Right lobe of liver (tissue), 6 donors: ENCODE measurements around the gene PAX6. TPM values are rescaled to one million over a fixed set of nuclear protein-coding genes. Genes with fewer than 3 reads are reported as not detected.

Experiments used
- ATAC-seq, 4 donors: fragments of 200-7000 bp; cut with Tn5 transposase; one replicate each; pipeline ENCODE4 v1.9.1; 2020; ENCODE audit warnings: mild to moderate bottlenecking in 4 of 4, moderate library complexity in 4 of 4
- DNase-seq, 3 donors: peaks; one replicate each; pipeline ENCODE4 v3.0.0-alpha.2; 2020
- H3K27ac ChIP-seq, 3 donors: fragments of 200-600 bp; one replicate each; pipeline ENCODE4 v1.8.0; 2022
- H3K27me3 ChIP-seq, 2 donors: fragments of 200-600 bp; one replicate each; pipeline ENCODE4 v1.8.0; 2022
- H3K36me3 ChIP-seq, 4 donors: fragments of 200-600 bp; sonication (generic) in 1 of 4; one replicate each; pipeline versions ENCODE4 v1.5.1 to v1.8.0; 2017 to 2022; ENCODE audit warnings: control low read depth in 1 of 4
- H3K4me1 ChIP-seq, 4 donors: fragments of 200-600 bp; sonication (generic) in 1 of 4; one replicate each; pipeline versions ENCODE4 v1.5.1 to v1.8.0; 2017 to 2022; ENCODE audit warnings: control low read depth in 1 of 4
- H3K4me3 ChIP-seq, 3 donors: fragments of 200-600 bp; one replicate each; pipeline ENCODE4 v1.8.0; 2022
- H3K9me3 ChIP-seq, 4 donors: fragments of 200-600 bp; sonication (generic) in 1 of 4; one replicate each; pipeline versions ENCODE4 v1.5.1 to v1.8.0; 2017 to 2022; ENCODE audit warnings: control low read depth in 1 of 4
- POLR2A ChIP-seq: fragments of 450-650 bp; IDR thresholded peaks from one replicate; pipeline ENCODE4 v1.6.1; 2017; ENCODE audit warnings: antibody characterized with exemption, mild to moderate bottlenecking
- WGBS: methylation state at CpG from one replicate; pipeline ENCODE4 v1.1.6; 2018; ENCODE audit warnings: low coverage, low lambda C conversion rate; ENCODE audit not compliant: insufficient coverage; ENCODE audit errors: missing lambda C conversion rate; 5-methylcytosine and 5-hydroxymethylcytosine counted together
- intact Hi-C, 2 donors: fragments of 100-400 bp; cut with DNase I; formaldehyde crosslinking; loops; one replicate each; pipeline versions ENCODE4 v1.11.2 to v1.14.1; 2022
- total RNA-seq, 6 experiments: library from RNA; depleted of rRNA in 2 of 6; stranded (reverse); fragments of >200 nt in 2 of 6; fragmentation: NEBNext Ultra II Directional in 3 of 6; extraction: Animal tissue kit (Norgen Biotek cat#: 25700) in 3 of 6; gene quantifications; one replicate each; pipeline versions ENCODE4 v1.1.0 to v1.2.4, GENCODE V29; 2016 to 2023
- TF ChIP-seq, protein P1 (sequence below), 4 donors: fragments of 200-600 bp in 3 of 4; fragments of 450-650 bp in 1 of 4; IDR thresholded peaks; one replicate each; pipeline versions ENCODE4 v1.5.1 to v1.8.0; 2016 to 2022; ENCODE audit warnings: antibody characterized with exemption in 4 of 4, mild to moderate bottlenecking in 2 of 4
- donor health status: DM: no; HTN: yes; CAD: no.
- donor health status: DM: no; HTN: no; CAD: no.
- donor health status: DM: no; HTN: no; CAD: no.
- donor health status: DM: no; HTN: yes; CAD: no.
- donor health status: DM: no; HTN: yes; CAD: no.

PAX6 gene
- total RNA-seq, 6 experiments from 2014 or later, result not detected

- DNase-seq, result no peak
These were observed 11.4 kb downstream of the PAX6 start for GRCh38 chr11:31799435-31800397.

GRCh38 chr11:31798554-31799434 is 12.3 kb downstream of the PAX6 start:
- 0% methylated on average over 6 of the region's 60 CpGs for WGBS
- DNase-seq (no peak), ATAC-seq (peak in 2 of 4 donors; percentile 11 to 35)
- intact Hi-C loops, result no loop called here
- H3K4me1 ChIP-seq, result peaks cover 0 to 10% (median 0%) of the 10 kb centered on the region in 4 donors
- TF ChIP-seq POLR2A, result no peak
- TF ChIP-seq, protein P1, sequence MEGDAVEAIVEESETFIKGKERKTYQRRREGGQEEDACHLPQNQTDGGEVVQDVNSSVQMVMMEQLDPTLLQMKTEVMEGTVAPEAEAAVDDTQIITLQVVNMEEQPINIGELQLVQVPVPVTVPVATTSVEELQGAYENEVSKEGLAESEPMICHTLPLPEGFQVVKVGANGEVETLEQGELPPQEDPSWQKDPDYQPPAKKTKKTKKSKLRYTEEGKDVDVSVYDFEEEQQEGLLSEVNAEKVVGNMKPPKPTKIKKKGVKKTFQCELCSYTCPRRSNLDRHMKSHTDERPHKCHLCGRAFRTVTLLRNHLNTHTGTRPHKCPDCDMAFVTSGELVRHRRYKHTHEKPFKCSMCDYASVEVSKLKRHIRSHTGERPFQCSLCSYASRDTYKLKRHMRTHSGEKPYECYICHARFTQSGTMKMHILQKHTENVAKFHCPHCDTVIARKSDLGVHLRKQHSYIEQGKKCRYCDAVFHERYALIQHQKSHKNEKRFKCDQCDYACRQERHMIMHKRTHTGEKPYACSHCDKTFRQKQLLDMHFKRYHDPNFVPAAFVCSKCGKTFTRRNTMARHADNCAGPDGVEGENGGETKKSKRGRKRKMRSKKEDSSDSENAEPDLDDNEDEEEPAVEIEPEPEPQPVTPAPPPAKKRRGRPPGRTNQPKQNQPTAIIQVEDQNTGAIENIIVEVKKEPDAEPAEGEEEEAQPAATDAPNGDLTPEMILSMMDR (IDR thresholded peaks at IDR 0.05), result no peak
- H3K36me3 ChIP-seq, result no peaks in the 10 kb centered on the region
- peaks cover 13 to 48% of the 10 kb centered on the region in 2 donors for H3K27me3 ChIP-seq
- no peaks in the 10 kb centered on the region for H3K9me3 ChIP-seq
- no peak overlapping the region for H3K4me3 ChIP-seq
- H3K27ac ChIP-seq, result no peak overlapping the region

More at GRCh38 chr11:31799435-31800397, 11.4 kb downstream of the PAX6 start:
- H3K27me3 ChIP-seq, result peaks cover 20 to 51% of the 10 kb centered on the region in 2 donors
- no peak overlapping the region for H3K4me3 ChIP-seq
- intact Hi-C loops, result no loop called here
- 3% methylated on average over 44 of the region's 48 CpGs for WGBS
- H3K36me3 ChIP-seq, result no peaks in the 10 kb centered on the region
- TF ChIP-seq, protein P1 (IDR thresholded peaks at IDR 0.05), result no peak
- no peak for TF ChIP-seq POLR2A
- H3K9me3 ChIP-seq, result no peaks in the 10 kb centered on the region
- no peak overlapping the region for H3K27ac ChIP-seq
- ATAC-seq, result no peak
- peaks cover 0 to 16% (median 0%) of the 10 kb centered on the region in 4 donors for H3K4me1 ChIP-seq

DNA sequence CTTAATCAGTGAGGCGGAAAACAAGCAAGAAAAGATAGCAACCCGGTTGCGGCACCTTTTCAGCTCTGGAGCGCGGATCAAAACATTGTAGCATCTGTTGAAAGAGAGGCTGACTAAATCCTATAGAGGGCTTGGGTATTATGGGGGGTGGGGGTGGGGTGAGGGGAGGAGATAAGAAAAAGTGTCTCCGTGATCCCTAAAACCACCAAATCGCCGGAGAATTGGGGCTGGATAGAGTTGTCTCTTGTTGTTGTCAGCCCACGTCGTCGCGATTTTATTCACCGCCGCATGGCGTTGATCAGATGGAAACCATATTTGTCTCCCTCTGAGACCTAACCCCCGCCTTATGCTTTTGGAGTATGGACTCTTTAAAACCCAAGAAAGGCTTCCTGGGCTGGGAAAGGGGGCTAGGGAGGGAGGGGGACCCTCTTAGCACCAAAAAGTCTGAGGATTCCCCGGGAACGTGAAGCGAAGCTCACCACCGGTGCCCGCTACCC is 13.0 kb downstream of the PAX6 start:
- 11% methylated on average over 17 of the region's 21 CpGs for WGBS
- intact Hi-C loops, result no loop called here
- DNase-seq, result no peak
- Histone ChIP-seq H3K4me3 (no peak overlapping the region), H3K9me3 (no peaks in the 10 kb centered on the region), H3K27me3 (peaks cover 13 to 48% of the 10 kb centered on the region in 2 donors), H3K4me1 (peaks cover 0 to 10% (median 0%) of the 10 kb centered on the region in 4 donors), H3K36me3 (no peaks in the 10 kb centered on the region), H3K27ac (no peak overlapping the region)
- TF ChIP-seq POLR2A, result no peak
- TF ChIP-seq, protein P1 (IDR thresholded peaks at IDR 0.05), result no peak
- no peak for ATAC-seq
